Gastrocnemius medialis (tissue), 4 donors: ENCODE data around the gene HTT. TPM values are rescaled to one million over a fixed set of nuclear protein-coding genes. Genes with fewer than 3 reads are reported as not detected.
A peak's percentile ranks its signal among the peaks of the same experiment; 100 is the strongest.

Experiments used
- ATAC-seq, 2 donors: fragments of 150-250 bp; one replicate each; pipeline ENCODE4 v1.9.1; 2016
- DNase-seq, 2 donors: peaks; one replicate each; pipeline ENCODE4 v3.0.0-alpha.2; 2019
- H3K27ac ChIP-seq, 4 donors: fragments of 200-600 bp; sonication (generic); 1 replicate in 1 of 4; 2 replicates in 3 of 4; pipeline ENCODE4 v1.5.1; 2016 to 2018; ENCODE audit warnings: mild to moderate bottlenecking in 2 of 4, moderate library complexity in 1 of 4
- H3K27me3 ChIP-seq, 3 donors: fragments of 200-600 bp; sonication (generic) in 2 of 3; 1 replicate in 1 of 3; 2 replicates in 2 of 3; pipeline versions ENCODE4 v1.5.1 to v1.6.0; 2016 to 2019; ENCODE audit warnings: mild to moderate bottlenecking in 1 of 3, moderate library complexity in 1 of 3
- H3K36me3 ChIP-seq, 2 donors: fragments of 200-600 bp; sonication (generic) in 1 of 2; one replicate each; pipeline ENCODE4 v1.5.1; 2017 to 2018
- H3K4me1 ChIP-seq, 2 donors: fragments of 200-600 bp; sonication (generic) in 1 of 2; one replicate each; pipeline ENCODE4 v1.5.1; 2016 to 2017; ENCODE audit warnings: mild to moderate bottlenecking in 2 of 2
- H3K4me3 ChIP-seq, 4 donors: fragments of 200-600 bp; sonication (generic) in 3 of 4; 1 replicate in 1 of 4; 2 replicates in 3 of 4; pipeline ENCODE4 v1.5.1; 2016 to 2019; ENCODE audit warnings: mild to moderate bottlenecking in 2 of 4
- H3K9me3 ChIP-seq, 3 donors: fragments of 200-600 bp; sonication (generic) in 2 of 3; 1 replicate in 1 of 3; 2 replicates in 2 of 3; pipeline ENCODE4 v1.5.1; 2016 to 2019
- CTCF ChIP-seq, 5 experiments: fragments of 450-650 bp in 3 of 5; fragments of 200-600 bp in 2 of 5; sonication (generic) in 2 of 5; IDR thresholded peaks in 4 of 5; conservative IDR thresholded peaks in 1 of 5; 1 replicate in 4 of 5; 2 replicates in 1 of 5; pipeline ENCODE4 v1.5.1; 2016 to 2019; ENCODE audit warnings: antibody characterized with exemption in 5 of 5, mild to moderate bottlenecking in 3 of 5, moderate library complexity in 3 of 5
- POLR2A ChIP-seq, 2 donors: fragments of 450-650 bp; IDR thresholded peaks; one replicate each; pipeline ENCODE4 v1.6.1; 2017; ENCODE audit warnings: antibody characterized with exemption in 2 of 2, mild to moderate bottlenecking in 2 of 2, moderate library complexity in 2 of 2
- in situ Hi-C, 4 donors: fragments of 200-750 bp; cut with MboI; loops; one replicate each; pipeline versions ENCODE4 v1.15.0 to v1.8.0; 2017; ENCODE audit warnings: low sequenced_read_pairs in 4 of 4
- intact Hi-C: fragments of 100-400 bp; cut with DNase I; formaldehyde crosslinking; loops from one replicate; pipeline ENCODE4 v1.15.1; 2023; ENCODE audit warnings: low total_unique reads
- total RNA-seq, 4 donors: library from RNA; depleted of rRNA; stranded (reverse); fragments of >200 nt; gene quantifications; one replicate each; pipeline versions ENCODE4 v1.1.0 to v1.2.3, GENCODE V29; 2016

HTT gene
- total RNA-seq, 4 donors from 2014 or later: 23.5 to 73.0 (median 51.1) TPM

DNA sequence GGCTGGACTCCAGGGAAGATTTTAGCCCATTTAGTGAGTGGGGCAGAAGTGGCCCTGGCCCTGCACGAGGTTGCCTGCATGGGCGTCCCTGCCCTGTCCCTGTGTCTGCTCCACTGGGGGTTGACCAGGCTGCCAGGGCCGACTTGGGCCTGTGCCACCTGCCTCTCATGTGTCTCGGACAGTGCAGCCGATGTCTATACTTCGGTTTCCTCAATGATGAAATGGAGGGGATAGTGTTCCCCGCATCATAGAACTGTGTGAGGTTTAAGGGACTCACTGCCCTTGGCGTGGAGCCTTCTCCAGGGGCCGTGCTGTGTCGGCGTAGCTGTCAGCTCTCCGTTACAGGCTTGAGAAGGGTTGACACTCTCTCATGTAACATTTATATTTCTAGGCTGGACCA is 147.5 kb downstream of the HTT start:
- no peaks in the 10 kb centered on the region for H3K9me3 ChIP-seq
- H3K27me3 ChIP-seq: no peaks in the 10 kb centered on the region
- no peak overlapping the region for H3K4me3 ChIP-seq
- DNase-seq (peak; percentile 60 to 96), ATAC-seq (peak; percentile 84 to 90)
- TF ChIP-seq POLR2A (IDR thresholded peaks at IDR 0.05): peak in 1 of 2 donors; percentile 40
- TF ChIP-seq CTCF (IDR thresholded peaks at IDR 0.05 in 4 of 5, conservative IDR thresholded peaks at IDR 0.05 in 1 of 5): no peak
- H3K27ac ChIP-seq: peak overlapping the region; percentile 69 to 81 (median 76)
- H3K36me3 ChIP-seq: peaks cover 0 to 61% of the 10 kb centered on the region in 2 donors
- intact Hi-C loops (loop anchor here (1.0 to 5.0 kb wide), 5 partner anchors 18 to 263 kb away; partner anchors contain the start of genes DOK7 and RGS12), in situ Hi-C loops (loop anchor here in 1 of 4 donors (25.0 kb wide), 1 partner anchor 240 kb away; the partner anchor contains the start of gene DOK7)
- H3K4me1 ChIP-seq: peaks cover 18 to 23% of the 10 kb centered on the region in 2 donors

DNA sequence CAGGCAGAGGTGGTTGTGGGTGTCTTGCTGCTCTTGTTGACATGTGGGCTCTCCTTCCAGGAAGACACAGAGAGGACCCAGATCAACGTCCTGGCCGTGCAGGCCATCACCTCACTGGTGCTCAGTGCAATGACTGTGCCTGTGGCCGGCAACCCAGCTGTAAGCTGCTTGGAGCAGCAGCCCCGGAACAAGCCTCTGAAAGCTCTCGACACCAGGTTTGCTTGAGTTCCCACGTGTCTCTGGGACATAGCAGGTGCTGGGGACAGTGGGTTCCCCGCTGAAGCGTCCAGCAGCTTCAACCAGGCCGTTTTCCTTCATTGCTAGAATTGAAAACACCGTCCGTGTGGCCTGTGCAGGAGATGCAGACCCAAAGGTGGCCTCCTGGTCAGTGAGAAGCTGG is 148.9 kb downstream of the HTT start:
- DNase-seq: no peak
- Histone ChIP-seq H3K4me3 (no peak overlapping the region), H3K36me3 (peaks cover 0 to 48% of the 10 kb centered on the region in 2 donors), H3K27me3 (no peaks in the 10 kb centered on the region), H3K4me1 (peaks cover 18 to 23% of the 10 kb centered on the region in 2 donors), H3K9me3 (no peaks in the 10 kb centered on the region), H3K27ac (peak overlapping the region in 2 of 4 donors; percentile 71 to 81)
- in situ Hi-C loops: loop anchor here in 1 of 4 donors (25.0 kb wide), 1 partner anchor 239 kb away; the partner anchor contains the start of gene DOK7
- intact Hi-C loops: loop anchor here (5.0 kb wide), 1 partner anchor 239 kb away; the partner anchor contains the start of gene DOK7
- ATAC-seq: no peak
- TF ChIP-seq CTCF (IDR thresholded peaks at IDR 0.05 in 4 of 5, conservative IDR thresholded peaks at IDR 0.05 in 1 of 5): no peak

DNA sequence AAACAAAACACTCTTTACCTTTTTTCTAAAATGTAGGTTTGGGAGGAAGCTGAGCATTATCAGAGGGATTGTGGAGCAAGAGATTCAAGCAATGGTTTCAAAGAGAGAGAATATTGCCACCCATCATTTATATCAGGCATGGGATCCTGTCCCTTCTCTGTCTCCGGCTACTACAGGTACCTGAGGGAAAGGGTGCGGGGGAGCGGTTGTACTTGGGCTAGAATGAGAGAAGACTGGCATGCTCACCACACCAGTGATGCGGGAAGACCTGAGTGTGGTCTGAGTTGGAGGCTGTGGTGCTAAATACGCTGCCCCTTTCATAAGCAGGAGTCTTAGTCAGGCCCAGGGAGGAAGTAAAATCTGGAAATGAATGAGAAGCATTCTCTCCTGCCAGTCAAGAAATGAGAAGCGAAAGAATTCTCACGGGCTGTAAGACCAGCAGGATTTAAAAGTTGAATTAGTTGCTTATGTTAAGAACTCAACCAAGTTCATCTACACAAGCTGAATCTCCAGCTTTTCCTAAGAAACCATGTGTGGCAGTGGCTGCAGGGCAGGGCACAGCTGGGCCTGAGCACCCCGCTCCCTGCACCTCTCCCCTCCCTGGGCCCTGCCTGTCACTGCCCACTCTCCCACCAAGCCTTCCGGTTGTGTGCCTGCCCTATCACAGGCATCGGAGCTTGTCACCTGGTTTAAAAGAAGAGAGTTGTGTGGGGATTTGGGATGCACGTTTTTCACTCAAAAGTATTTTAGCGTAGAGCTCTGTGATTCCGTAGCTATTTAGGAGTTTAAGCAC is 149.7 kb downstream of the HTT start:
- Histone ChIP-seq H3K4me1 (peaks cover 18 to 23% of the 10 kb centered on the region in 2 donors), H3K4me3 (no peak overlapping the region), H3K27ac (no peak overlapping the region), H3K27me3 (no peaks in the 10 kb centered on the region), H3K9me3 (no peaks in the 10 kb centered on the region), H3K36me3 (peaks cover 0 to 46% of the 10 kb centered on the region in 2 donors)
- TF ChIP-seq POLR2A (IDR thresholded peaks at IDR 0.05) (no peak), CTCF (IDR thresholded peaks at IDR 0.05 in 4 of 5, conservative IDR thresholded peaks at IDR 0.05 in 1 of 5) (no peak)
- intact Hi-C loops: loop anchor here (5.0 kb wide), 1 partner anchor 238 kb away; the partner anchor contains the start of gene DOK7
- in situ Hi-C loops: loop anchor here in 1 of 4 donors (25.0 kb wide), 1 partner anchor 238 kb away; the partner anchor contains the start of gene DOK7
- DNase-seq (no peak), ATAC-seq (no peak)

GRCh38 chr4:3225071-3225850 is 150.8 kb downstream of the HTT start:
- Histone ChIP-seq H3K4me3 (no peak overlapping the region), H3K36me3 (peaks cover 0 to 55% of the 10 kb centered on the region in 2 donors), H3K27me3 (no peaks in the 10 kb centered on the region), H3K4me1 (peaks cover 16 to 17% of the 10 kb centered on the region in 2 donors), H3K9me3 (no peaks in the 10 kb centered on the region), H3K27ac (peak overlapping the region in 1 of 4 donors; percentile 2)
- intact Hi-C loops (no loop called here), in situ Hi-C loops (no loop called here)
- TF ChIP-seq CTCF (IDR thresholded peaks at IDR 0.05 in 4 of 5, conservative IDR thresholded peaks at IDR 0.05 in 1 of 5) (no peak), POLR2A (IDR thresholded peaks at IDR 0.05) (no peak)
- no peak for ATAC-seq
- DNase-seq: no peak
